PC-9 (cell line): ENCODE measurements around the gene AGO1. TPM values are rescaled to one million over a fixed set of nuclear protein-coding genes. Genes with fewer than 3 reads are reported as not detected.

ENCODE experiments used
- BruUV-seq: library from RNA; stranded (reverse); fragments of 400-500 nt; replicated peaks from 2 replicates; lab custom pipeline; 2021; lab: Mats Ljungman, UMichigan
- CTCF ChIA-PET: fragments of 300-600 bp; sonication (Branson Sonifier 250); formaldehyde crosslinking; loops from one replicate; lab custom pipeline; 2022; ENCODE audit warnings: antibody characterized with exemption; lab: Charles Lee
- POLR2A ChIA-PET: fragments of 300-600 bp; sonication (Branson Sonifier 250); formaldehyde crosslinking; loops from one replicate; lab custom pipeline; 2022; ENCODE audit warnings: antibody characterized with exemption; ENCODE audit not compliant: unreplicated experiment; lab: Charles Lee
- DNase-seq, 2 experiments: peaks; one replicate each; pipeline versions ENCODE4 v3.0.0 to v3.0.0-alpha.2; 2015 to 2022; ENCODE audit warnings: mixed read lengths in 1 of 2
- H2AFZ ChIP-seq: fragments of 200-600 bp; sonication (generic); 2 replicates; pipeline ENCODE4 v1.8.1; 2017; ENCODE audit warnings: antibody characterized with exemption
- H3F3A ChIP-seq: fragments of 200-600 bp; sonication (generic); 2 replicates; pipeline ENCODE4 v1.8.1; 2017; ENCODE audit warnings: antibody characterized with exemption, mild to moderate bottlenecking, low read depth; ENCODE audit not compliant: insufficient read depth
- H3K27ac ChIP-seq: fragments of 200-600 bp; sonication (generic); 2 replicates; pipeline ENCODE4 v1.6.1; 2016; ENCODE audit warnings: mixed run types
- H3K27me3 ChIP-seq: fragments of 200-600 bp; sonication (generic); 2 replicates; pipeline ENCODE4 v1.6.1; 2016; ENCODE audit warnings: low read depth, mixed run types; ENCODE audit not compliant: insufficient read depth
- H3K36me3 ChIP-seq: fragments of 200-600 bp; sonication (generic); 2 replicates; pipeline ENCODE4 v1.6.1; 2016; ENCODE audit warnings: low read depth, mixed run types
- H3K4me1 ChIP-seq: fragments of 200-600 bp; sonication (generic); replicated peaks from 2 replicates; pipeline ENCODE4 v1.6.1; 2016; ENCODE audit warnings: mixed run types; ENCODE audit not compliant: insufficient read depth
- H3K4me2 ChIP-seq: fragments of 200-600 bp; sonication (generic); 2 replicates; pipeline ENCODE4 v1.6.1; 2017; ENCODE audit warnings: mixed run types
- H3K4me3 ChIP-seq: fragments of 200-600 bp; sonication (generic); 2 replicates; pipeline ENCODE4 v1.6.1; 2016; ENCODE audit warnings: mixed run types
- H3K79me2 ChIP-seq: fragments of 200-600 bp; sonication (generic); 2 replicates; pipeline ENCODE4 v1.6.1; 2017; ENCODE audit warnings: low read depth, mixed run types
- H3K9me2 ChIP-seq: fragments of 200-600 bp; sonication (generic); 2 replicates; pipeline ENCODE4 v1.8.1; 2017; ENCODE audit warnings: mild to moderate bottlenecking; ENCODE audit not compliant: insufficient read depth
- H3K9me3 ChIP-seq: fragments of 200-600 bp; sonication (generic); 2 replicates; pipeline ENCODE4 v1.8.1; 2016; ENCODE audit warnings: low read depth; ENCODE audit not compliant: insufficient read depth
- H4K20me1 ChIP-seq: fragments of 200-600 bp; sonication (generic); 2 replicates; pipeline ENCODE4 v1.8.1; 2017; ENCODE audit not compliant: insufficient read depth
- CTCF ChIP-seq: fragments of 200-600 bp; sonication (generic); conservative IDR thresholded peaks from 2 replicates; pipeline ENCODE4 v1.6.1; 2017; ENCODE audit warnings: mixed run types, antibody characterized with exemption, mild to moderate bottlenecking, moderate library complexity
- EZH2 ChIP-seq: fragments of 200-600 bp; sonication (generic); IDR thresholded peaks from 2 replicates; pipeline ENCODE4 v1.8.0; 2017; ENCODE audit warnings: antibody characterized with exemption, low read depth
- intact Hi-C: fragments of 100-400 bp; cut with micrococcal nuclease; formaldehyde crosslinking; loops from one replicate; pipeline ENCODE4 v1.10.0; 2022; ENCODE audit not compliant: unreplicated experiment
- total RNA-seq: library from RNA; stranded (reverse); gene quantifications from 2 replicates; pipeline ENCODE4 v1.2.3, GENCODE V29; 2021

AGO1 gene
- total RNA-seq, 1 experiment from 2014 or later = 66.0 TPM

GRCh38 chr1:35883635-35884101 lies 659 bp downstream of the AGO1 start:
- peak overlapping the region; percentile 90 for H3K4me2 ChIP-seq
- no peak overlapping the region for H3K27ac ChIP-seq
- TF ChIP-seq EZH2 (no peak), CTCF (no peak)
- H4K20me1 ChIP-seq = peaks cover 14% of the 10 kb centered on the region
- BruUV-seq = no TSS peak
- ChIA-PET POLR2A (interaction anchor here (0.6 kb wide), 5 partner anchors 29 to 603 kb away, joined by 3 to 5 read pairs (median 4); no protein-coding TSS in a partner anchor), CTCF (interaction anchor here (0.6 to 0.7 kb wide), 4 partner anchors 67 to 422 kb away, joined by 3 to 5 read pairs (median 3); partner anchors contain the start of gene SH3D21)
- no peaks in the 10 kb centered on the region for H3K9me3 ChIP-seq
- H3K79me2 ChIP-seq = peaks cover 24% of the 10 kb centered on the region
- H3K4me1 ChIP-seq = peaks cover 7% of the 10 kb centered on the region
- H3K4me3 ChIP-seq = peak overlapping the region; percentile 100
- intact Hi-C loops = loop anchor here (1.0 to 2.0 kb wide), 2 partner anchors 47 to 205 kb away; partner anchors contain the start of genes ADPRS and AGO3
- DNase-seq = peak in 1 of 2 experiments; percentile 58
- H2AFZ ChIP-seq = peak overlapping the region; percentile 100
- no peaks in the 10 kb centered on the region for H3K36me3 ChIP-seq
- H3K9me2 ChIP-seq = no peaks in the 10 kb centered on the region
- no peaks in the 10 kb centered on the region for H3K27me3 ChIP-seq
- H3F3A ChIP-seq = no peaks in the 10 kb centered on the region

GRCh38 chr1:35884934-35885333 lies 1.9 kb downstream of the AGO1 start:
- Histone ChIP-seq H3K36me3 (no peaks in the 10 kb centered on the region; the same call in 1 of the 2 replicates), H3K27me3 (no peaks in the 10 kb centered on the region), H4K20me1 (peaks cover 14% of the 10 kb centered on the region), H3K9me2 (no peaks in the 10 kb centered on the region), H3K4me1 (peaks cover 5% of the 10 kb centered on the region), H3K79me2 (peaks cover 24% of the 10 kb centered on the region), H2AFZ (no peak overlapping the region), H3K4me2 (no peak overlapping the region), H3K4me3 (no peak overlapping the region), H3F3A (no peaks in the 10 kb centered on the region), H3K27ac (no peak overlapping the region), H3K9me3 (no peaks in the 10 kb centered on the region)
- ChIA-PET POLR2A (no interaction called here), CTCF (interaction anchor here (0.6 kb wide), 1 partner anchor 35 kb away, joined by 6 read pairs; no protein-coding TSS in a partner anchor)
- no peak for TF ChIP-seq CTCF
- no peak for TF ChIP-seq EZH2
- no peak for DNase-seq
- no TSS peak for BruUV-seq
- intact Hi-C loops = no loop called here

GRCh38 chr1:35885961-35886558 lies 3.1 kb downstream of the AGO1 start:
- CTCF ChIA-PET = no interaction called here
- no peaks in the 10 kb centered on the region for H3K27me3 ChIP-seq
- no peak for TF ChIP-seq EZH2

More at GRCh38 chr1:35885961-35886558, 3.1 kb downstream of the AGO1 start:
- no peak overlapping the region for H3K27ac ChIP-seq
- peaks cover 8% of the 10 kb centered on the region for H3K36me3 ChIP-seq
- H3K9me3 ChIP-seq = no peaks in the 10 kb centered on the region
- H3K4me1 ChIP-seq = no peaks in the 10 kb centered on the region
- H3K4me3 ChIP-seq = no peak overlapping the region
- intact Hi-C loops = no loop called here
- no peaks in the 10 kb centered on the region for H3F3A ChIP-seq
- no peaks in the 10 kb centered on the region for H3K9me2 ChIP-seq
- POLR2A ChIA-PET = no interaction called here
- peaks cover 24% of the 10 kb centered on the region for H3K79me2 ChIP-seq
- DNase-seq = no peak
- no peak overlapping the region for H2AFZ ChIP-seq
- no TSS peak for BruUV-seq
- no peak overlapping the region for H3K4me2 ChIP-seq
- peaks cover 14% of the 10 kb centered on the region for H4K20me1 ChIP-seq
